ENCODE measurements around the gene KRTAP9-8. TPM values are rescaled to one million over a fixed set of nuclear protein-coding genes. Genes with fewer than 3 reads are reported as not detected.

The KRTAP9-8 gene
- total and polyA plus RNA-seq, 2 of the 13 experiments (the other 11 are each of a cell fraction or from before 2014, with no cell fraction given) = not detected

Small RNA genes within 50 kb of the gene (small RNA-seq; reads per million reads assigned to genes)
- 0 reads per million in 3 experiments for gene KRTAP9-10P (ENCODE audit: insufficient read depth in 2 of 3, insufficient read length in 3 of 3, low read depth in 2 of 3, low replicate concordance in 1 of 3)

Other genes starting within 250 kb of the KRTAP9-8 start
Only the 30 nearest of the 41 such genes appear.
- not detected in 2 replicates for gene KRTAP2-2, start 182.8 kb upstream of the KRTAP9-8 start, total RNA-seq (2016; rRNA removed; fragmentation: Illumina TruSeq; extraction: Trizol)
- gene KRTAP2-2, start 182.8 kb upstream of the KRTAP9-8 start, polyA plus RNA-seq (2011; rRNA removed) = not detected in 2 replicates
- gene KRTAP2-3, start 177.9 kb upstream of the KRTAP9-8 start, total RNA-seq (2016; rRNA removed; fragmentation: Illumina TruSeq; extraction: Trizol) = not detected in 2 replicates
- 0.24 and 0.25 TPM in 2 replicates for gene KRTAP2-3, start 177.9 kb upstream of the KRTAP9-8 start, polyA plus RNA-seq (2011; rRNA removed)
- gene KRTAP2-4, start 172.1 kb upstream of the KRTAP9-8 start, total RNA-seq (2016; rRNA removed; fragmentation: Illumina TruSeq; extraction: Trizol) = not detected in 2 replicates
- not detected in 2 replicates for gene KRTAP2-4, start 172.1 kb upstream of the KRTAP9-8 start, polyA plus RNA-seq (2011; rRNA removed)
- gene KRTAP4-7, start 153.8 kb upstream of the KRTAP9-8 start, total RNA-seq (2016; rRNA removed; fragmentation: Illumina TruSeq; extraction: Trizol) = not detected in 2 replicates
- not detected in 2 replicates for gene KRTAP4-7, start 153.8 kb upstream of the KRTAP9-8 start, polyA plus RNA-seq (2011; rRNA removed)
- not detected in 2 replicates for gene KRTAP4-8, start 139.9 kb upstream of the KRTAP9-8 start, total RNA-seq (2016; rRNA removed; fragmentation: Illumina TruSeq; extraction: Trizol)
- gene KRTAP4-8, start 139.9 kb upstream of the KRTAP9-8 start, polyA plus RNA-seq (2011; rRNA removed) = not detected in 2 replicates
- gene KRTAP4-16, start 135.8 kb upstream of the KRTAP9-8 start, total RNA-seq (2016; rRNA removed; fragmentation: Illumina TruSeq; extraction: Trizol) = not detected in 2 replicates
- gene KRTAP4-16, start 135.8 kb upstream of the KRTAP9-8 start, polyA plus RNA-seq (2011; rRNA removed) = not detected in 2 replicates
- not detected in 2 replicates for gene KRTAP4-9, start 132.6 kb upstream of the KRTAP9-8 start, total RNA-seq (2016; rRNA removed; fragmentation: Illumina TruSeq; extraction: Trizol)
- gene KRTAP4-9, start 132.6 kb upstream of the KRTAP9-8 start, polyA plus RNA-seq (2011; rRNA removed) = not detected in 2 replicates
- gene KRTAP4-11, start 119.6 kb upstream of the KRTAP9-8 start, total RNA-seq (2016; rRNA removed; fragmentation: Illumina TruSeq; extraction: Trizol) = not detected in 2 replicates
- not detected in 2 replicates for gene KRTAP4-11, start 119.6 kb upstream of the KRTAP9-8 start, polyA plus RNA-seq (2011; rRNA removed)
- gene KRTAP4-12, start 113.8 kb upstream of the KRTAP9-8 start, total RNA-seq (2016; rRNA removed; fragmentation: Illumina TruSeq; extraction: Trizol) = not detected in 2 replicates
- gene KRTAP4-12, start 113.8 kb upstream of the KRTAP9-8 start, polyA plus RNA-seq (2011; rRNA removed) = not detected in 2 replicates
- gene KRTAP4-6, start 97.5 kb upstream of the KRTAP9-8 start, total RNA-seq (2016; rRNA removed; fragmentation: Illumina TruSeq; extraction: Trizol) = not detected in 2 replicates
- not detected in 2 replicates for gene KRTAP4-6, start 97.5 kb upstream of the KRTAP9-8 start, polyA plus RNA-seq (2011; rRNA removed)
- gene KRTAP4-5, start 88.2 kb upstream of the KRTAP9-8 start, total RNA-seq (2016; rRNA removed; fragmentation: Illumina TruSeq; extraction: Trizol) = not detected in 2 replicates
- not detected in 2 replicates for gene KRTAP4-5, start 88.2 kb upstream of the KRTAP9-8 start, polyA plus RNA-seq (2011; rRNA removed)
- not detected in 2 replicates for gene KRTAP4-4, start 77.3 kb upstream of the KRTAP9-8 start, total RNA-seq (2016; rRNA removed; fragmentation: Illumina TruSeq; extraction: Trizol)
- gene KRTAP4-4, start 77.3 kb upstream of the KRTAP9-8 start, polyA plus RNA-seq (2011; rRNA removed) = not detected in 2 replicates
- gene KRTAP4-3, start 69.8 kb upstream of the KRTAP9-8 start, total RNA-seq (2016; rRNA removed; fragmentation: Illumina TruSeq; extraction: Trizol) = not detected in 2 replicates
- gene KRTAP4-3, start 69.8 kb upstream of the KRTAP9-8 start, polyA plus RNA-seq (2011; rRNA removed) = not detected in 2 replicates
- gene KRTAP4-2, start 59.8 kb upstream of the KRTAP9-8 start, total RNA-seq (2016; rRNA removed; fragmentation: Illumina TruSeq; extraction: Trizol) = not detected in 2 replicates
- not detected in 2 replicates for gene KRTAP4-2, start 59.8 kb upstream of the KRTAP9-8 start, polyA plus RNA-seq (2011; rRNA removed)
- not detected in 2 replicates for gene KRTAP4-1, start 53.1 kb upstream of the KRTAP9-8 start, total RNA-seq (2016; rRNA removed; fragmentation: Illumina TruSeq; extraction: Trizol)
- not detected in 2 replicates for gene KRTAP4-1, start 53.1 kb upstream of the KRTAP9-8 start, polyA plus RNA-seq (2011; rRNA removed)
- not detected in 2 replicates for gene KRTAP9-1, start 48.1 kb upstream of the KRTAP9-8 start, total RNA-seq (2016; rRNA removed; fragmentation: Illumina TruSeq; extraction: Trizol)
- gene KRTAP9-1, start 48.1 kb upstream of the KRTAP9-8 start, polyA plus RNA-seq (2011; rRNA removed) = not detected in 2 replicates
- not detected in 2 replicates for gene KRTAP9-2, start 11.4 kb upstream of the KRTAP9-8 start, total RNA-seq (2016; rRNA removed; fragmentation: Illumina TruSeq; extraction: Trizol)
- gene KRTAP9-2, start 11.4 kb upstream of the KRTAP9-8 start, polyA plus RNA-seq (2011; rRNA removed) = not detected in 2 replicates
- gene KRTAP9-3, start 5.5 kb upstream of the KRTAP9-8 start, total RNA-seq (2016; rRNA removed; fragmentation: Illumina TruSeq; extraction: Trizol) = not detected in 2 replicates
- not detected in 2 replicates for gene KRTAP9-3, start 5.5 kb upstream of the KRTAP9-8 start, polyA plus RNA-seq (2011; rRNA removed)
- not detected in 2 replicates for gene KRTAP9-4, start 11.7 kb downstream of the KRTAP9-8 start, total RNA-seq (2016; rRNA removed; fragmentation: Illumina TruSeq; extraction: Trizol)
- not detected in 2 replicates for gene KRTAP9-4, start 11.7 kb downstream of the KRTAP9-8 start, polyA plus RNA-seq (2011; rRNA removed)
- not detected in 2 replicates for gene KRTAP9-9, start 17.4 kb downstream of the KRTAP9-8 start, total RNA-seq (2016; rRNA removed; fragmentation: Illumina TruSeq; extraction: Trizol)
- gene KRTAP9-9, start 17.4 kb downstream of the KRTAP9-8 start, polyA plus RNA-seq (2011; rRNA removed) = not detected in 2 replicates
- gene KRTAP9-6, start 27.4 kb downstream of the KRTAP9-8 start, total RNA-seq (2016; rRNA removed; fragmentation: Illumina TruSeq; extraction: Trizol) = not detected in 2 replicates
- not detected in 2 replicates for gene KRTAP9-6, start 27.4 kb downstream of the KRTAP9-8 start, polyA plus RNA-seq (2011; rRNA removed)
- gene KRTAP9-7, start 37.7 kb downstream of the KRTAP9-8 start, total RNA-seq (2016; rRNA removed; fragmentation: Illumina TruSeq; extraction: Trizol) = not detected in 2 replicates
- gene KRTAP9-7, start 37.7 kb downstream of the KRTAP9-8 start, polyA plus RNA-seq (2011; rRNA removed) = not detected in 2 replicates
- not detected in 2 replicates for gene KRTAP29-1, start 64.9 kb downstream of the KRTAP9-8 start, total RNA-seq (2016; rRNA removed; fragmentation: Illumina TruSeq; extraction: Trizol)
- gene KRTAP29-1, start 64.9 kb downstream of the KRTAP9-8 start, polyA plus RNA-seq (2011; rRNA removed) = not detected in 2 replicates
- not detected in 2 replicates for gene KRTAP16-1, start 71.3 kb downstream of the KRTAP9-8 start, total RNA-seq (2016; rRNA removed; fragmentation: Illumina TruSeq; extraction: Trizol)
- gene KRTAP16-1, start 71.3 kb downstream of the KRTAP9-8 start, polyA plus RNA-seq (2011; rRNA removed) = not detected in 2 replicates
- gene KRTAP17-1, start 77.7 kb downstream of the KRTAP9-8 start, total RNA-seq (2016; rRNA removed; fragmentation: Illumina TruSeq; extraction: Trizol) = not detected in 2 replicates
- not detected in 2 replicates for gene KRTAP17-1, start 77.7 kb downstream of the KRTAP9-8 start, polyA plus RNA-seq (2011; rRNA removed)
- gene KRT33A, start 112.8 kb downstream of the KRTAP9-8 start, total RNA-seq (2016; rRNA removed; fragmentation: Illumina TruSeq; extraction: Trizol) = not detected in 2 replicates
- not detected in 2 replicates for gene KRT33A, start 112.8 kb downstream of the KRTAP9-8 start, polyA plus RNA-seq (2011; rRNA removed)
- not detected in 2 replicates for gene KRT33B, start 131.8 kb downstream of the KRTAP9-8 start, total RNA-seq (2016; rRNA removed; fragmentation: Illumina TruSeq; extraction: Trizol)
- not detected in 2 replicates for gene KRT33B, start 131.8 kb downstream of the KRTAP9-8 start, polyA plus RNA-seq (2011; rRNA removed)
- not detected in 2 replicates for gene KRT34, start 144.3 kb downstream of the KRTAP9-8 start, total RNA-seq (2016; rRNA removed; fragmentation: Illumina TruSeq; extraction: Trizol)
- gene KRT34, start 144.3 kb downstream of the KRTAP9-8 start, polyA plus RNA-seq (2011; rRNA removed) = 0.05 TPM in 1 of 2 replicates, not detected in the other
- not detected in 2 replicates for gene KRT31, start 159.6 kb downstream of the KRTAP9-8 start, total RNA-seq (2016; rRNA removed; fragmentation: Illumina TruSeq; extraction: Trizol)
- 0.05 TPM in 2 replicates for gene KRT31, start 159.6 kb downstream of the KRTAP9-8 start, polyA plus RNA-seq (2011; rRNA removed)
- gene KRT37, start 186.6 kb downstream of the KRTAP9-8 start, total RNA-seq (2016; rRNA removed; fragmentation: Illumina TruSeq; extraction: Trizol) = not detected in 2 replicates
- gene KRT37, start 186.6 kb downstream of the KRTAP9-8 start, polyA plus RNA-seq (2011; rRNA removed) = 0.69 and 0.76 TPM in 2 replicates